Left lung (tissue), 10 donors: ENCODE data around the gene PTBP3. TPM values are rescaled to one million over a fixed set of nuclear protein-coding genes. Genes with fewer than 3 reads are reported as not detected.
A peak's percentile ranks its signal among the peaks of the same experiment; 100 is the strongest.

Source experiments
- ATAC-seq: fragments of 200-7000 bp; cut with Tn5 transposase; one replicate; pipeline ENCODE4 v1.9.1; 2020; ENCODE audit warnings: moderate library complexity
- DNase-seq, 4 donors: peaks; one replicate each; pipeline ENCODE4 v3.0.0-alpha.2; 2013 to 2020
- H3K27ac ChIP-seq, 2 donors: fragments of 200-600 bp; sonication (generic) in 1 of 2; one replicate each; pipeline versions ENCODE4 v1.5.0 to v1.8.0; 2020 to 2021
- H3K27me3 ChIP-seq, 2 donors: fragments of 200-600 bp; sonication (generic) in 1 of 2; one replicate each; pipeline versions ENCODE4 v1.5.0 to v1.8.0; 2020 to 2021
- H3K36me3 ChIP-seq, 2 donors: fragments of 200-600 bp; sonication (generic) in 1 of 2; one replicate each; pipeline versions ENCODE4 v1.5.0 to v1.8.0; 2020 to 2021
- H3K4me1 ChIP-seq, 2 donors: fragments of 200-600 bp; one replicate each; pipeline ENCODE4 v1.8.0; 2021
- H3K4me3 ChIP-seq, 2 donors: fragments of 200-600 bp; sonication (generic) in 1 of 2; one replicate each; pipeline versions ENCODE4 v1.5.0 to v1.8.0; 2020 to 2021; ENCODE audit warnings: mild to moderate bottlenecking in 1 of 2
- H3K9me3 ChIP-seq, 2 donors: fragments of 200-600 bp; sonication (generic) in 1 of 2; one replicate each; pipeline versions ENCODE4 v1.5.0 to v1.8.0; 2020 to 2021
- intact Hi-C, 2 donors: fragments of 100-400 bp; cut with DNase I; formaldehyde crosslinking; loops; one replicate each; pipeline versions ENCODE4 v1.11.2 to v1.14.2; 2022
- polyA plus RNA-seq, 6 donors: library from polyadenylated mRNA; unstranded; fragments of 120-200 nt; gene quantifications; one replicate each; pipeline ENCODE4 v1.2.1, GENCODE V29; 2013; ENCODE audit not compliant: insufficient read length in 6 of 6
- total RNA-seq, 2 donors: library from RNA; stranded (reverse); fragmentation: NEBNext Ultra II Directional; extraction: Animal tissue kit (Norgen Biotek cat#: 25700); gene quantifications; one replicate each; pipeline ENCODE4 v1.2.1, GENCODE V29; 2021
- TF ChIP-seq, protein P1 (sequence below), 2 donors: fragments of 200-600 bp; sonication (generic) in 1 of 2; IDR thresholded peaks; one replicate each; pipeline versions ENCODE4 v1.5.0 to v1.8.0; 2021; ENCODE audit warnings: antibody characterized with exemption in 2 of 2
- donor health status: DM: no; HTN: yes; CAD: no.
- donor health status: DM: no; HTN: no; CAD: no.

PTBP3 gene
- total and polyA plus RNA-seq, 8 donors: 38.9 to 97.0 (median 45.1) TPM

DNA sequence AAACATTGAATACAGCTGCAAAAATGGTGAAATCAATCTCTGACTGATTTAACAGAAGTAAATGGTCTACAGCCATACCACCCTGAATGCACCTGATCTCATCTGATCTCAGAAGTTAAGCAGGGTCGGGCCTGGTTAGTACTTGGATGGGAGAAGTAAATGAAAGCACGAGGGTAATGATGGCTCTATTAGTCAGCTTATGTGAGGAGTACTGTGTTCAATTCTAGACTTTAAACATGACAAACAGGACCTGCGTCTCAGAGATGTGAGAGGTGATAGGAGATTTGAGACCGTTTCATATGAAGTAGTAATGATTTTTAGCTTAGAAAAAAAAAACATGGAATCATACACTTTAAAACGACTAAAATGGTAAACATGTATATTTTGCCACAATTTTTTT lies 81.2 kb downstream of the PTBP3 start:
- intact Hi-C loops: no loop called here
- peaks cover 0 to 15% of the 10 kb centered on the region in 2 donors for H3K4me1 ChIP-seq
- no peak overlapping the region for H3K27ac ChIP-seq
- no peak for ATAC-seq
- H3K9me3 ChIP-seq: no peaks in the 10 kb centered on the region
- H3K36me3 ChIP-seq: peaks cover 0 to 21% of the 10 kb centered on the region in 2 donors
- H3K4me3 ChIP-seq: no peak overlapping the region
- TF ChIP-seq, protein P1, sequence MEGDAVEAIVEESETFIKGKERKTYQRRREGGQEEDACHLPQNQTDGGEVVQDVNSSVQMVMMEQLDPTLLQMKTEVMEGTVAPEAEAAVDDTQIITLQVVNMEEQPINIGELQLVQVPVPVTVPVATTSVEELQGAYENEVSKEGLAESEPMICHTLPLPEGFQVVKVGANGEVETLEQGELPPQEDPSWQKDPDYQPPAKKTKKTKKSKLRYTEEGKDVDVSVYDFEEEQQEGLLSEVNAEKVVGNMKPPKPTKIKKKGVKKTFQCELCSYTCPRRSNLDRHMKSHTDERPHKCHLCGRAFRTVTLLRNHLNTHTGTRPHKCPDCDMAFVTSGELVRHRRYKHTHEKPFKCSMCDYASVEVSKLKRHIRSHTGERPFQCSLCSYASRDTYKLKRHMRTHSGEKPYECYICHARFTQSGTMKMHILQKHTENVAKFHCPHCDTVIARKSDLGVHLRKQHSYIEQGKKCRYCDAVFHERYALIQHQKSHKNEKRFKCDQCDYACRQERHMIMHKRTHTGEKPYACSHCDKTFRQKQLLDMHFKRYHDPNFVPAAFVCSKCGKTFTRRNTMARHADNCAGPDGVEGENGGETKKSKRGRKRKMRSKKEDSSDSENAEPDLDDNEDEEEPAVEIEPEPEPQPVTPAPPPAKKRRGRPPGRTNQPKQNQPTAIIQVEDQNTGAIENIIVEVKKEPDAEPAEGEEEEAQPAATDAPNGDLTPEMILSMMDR (IDR thresholded peaks at IDR 0.05): no peak
- DNase-seq: no peak
- H3K27me3 ChIP-seq: no peaks in the 10 kb centered on the region

DNA sequence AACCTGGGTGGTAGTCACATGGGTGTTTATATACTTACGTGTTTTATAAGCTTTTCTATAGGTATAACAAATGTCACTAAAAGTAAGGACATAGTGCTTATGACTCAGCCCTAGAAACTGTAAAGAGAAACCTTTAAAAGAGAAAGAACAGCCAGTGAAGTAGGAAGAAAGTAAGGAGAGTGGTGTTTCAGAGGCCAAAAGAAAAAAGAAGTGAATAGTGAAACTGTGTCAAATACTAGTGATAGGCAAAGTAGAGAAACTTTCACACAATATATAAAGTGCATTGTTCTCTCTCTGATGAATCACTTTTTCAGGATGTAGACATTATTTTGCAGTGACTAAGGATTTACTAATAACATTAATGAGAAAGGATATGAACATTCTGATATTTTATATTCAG lies 84.1 kb downstream of the PTBP3 start:
- intact Hi-C loops: no loop called here
- Histone ChIP-seq H3K36me3 (peaks cover 0 to 31% of the 10 kb centered on the region in 2 donors), H3K9me3 (no peaks in the 10 kb centered on the region), H3K27ac (peak overlapping the region in 1 of 2 donors; percentile 40), H3K4me3 (no peak overlapping the region), H3K4me1 (peaks cover 0 to 15% of the 10 kb centered on the region in 2 donors), H3K27me3 (no peaks in the 10 kb centered on the region)
- ATAC-seq (peak; percentile 24), DNase-seq (no peak)
- TF ChIP-seq, protein P1 (IDR thresholded peaks at IDR 0.05): no peak

DNA sequence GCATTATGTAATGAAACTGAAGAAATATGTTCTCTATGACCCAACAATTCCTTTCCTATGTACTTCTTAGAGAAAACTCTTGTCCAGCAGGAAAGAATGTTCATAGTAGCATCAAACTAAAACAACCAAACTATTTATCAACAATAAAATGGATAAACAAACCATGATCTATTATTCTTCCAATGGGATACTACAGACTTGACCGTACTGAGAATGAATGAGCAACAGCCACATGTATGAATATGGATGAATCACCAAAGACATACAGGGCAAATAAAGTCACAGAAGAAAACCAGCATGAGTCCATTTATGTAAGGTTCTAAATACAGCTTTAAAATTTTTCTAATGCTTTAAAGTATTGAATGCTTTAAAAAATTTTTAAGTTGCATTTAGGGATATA lies 84.7 kb downstream of the PTBP3 start:
- ATAC-seq (no peak), DNase-seq (no peak)
- Histone ChIP-seq H3K4me3 (no peak overlapping the region), H3K36me3 (peaks cover 0 to 36% of the 10 kb centered on the region in 2 donors), H3K4me1 (peaks cover 0 to 15% of the 10 kb centered on the region in 2 donors), H3K27ac (peak overlapping the region in 1 of 2 donors; percentile 40), H3K9me3 (no peaks in the 10 kb centered on the region), H3K27me3 (no peaks in the 10 kb centered on the region)
- intact Hi-C loops: no loop called here
- TF ChIP-seq, protein P1 (IDR thresholded peaks at IDR 0.05): no peak

DNA sequence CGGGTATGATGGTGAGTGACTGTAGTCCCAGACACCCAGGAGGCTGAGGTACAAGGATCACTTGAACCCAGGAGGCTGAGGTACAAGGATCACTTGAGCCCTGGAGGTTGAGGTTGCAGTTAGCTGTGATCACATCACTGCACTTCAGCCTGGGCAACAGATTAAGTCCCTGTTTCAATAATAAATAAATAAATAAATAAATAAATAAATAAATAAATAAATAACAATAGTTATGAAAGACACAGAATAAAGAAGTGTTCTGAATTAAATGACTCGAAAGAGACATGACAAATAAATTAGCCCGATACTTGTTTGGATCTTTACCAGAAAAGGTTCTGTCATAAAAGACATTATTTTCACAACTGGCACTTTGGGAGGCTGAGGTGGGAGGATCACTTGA lies 86.3 kb downstream of the PTBP3 start:
- peaks cover 0 to 15% of the 10 kb centered on the region in 2 donors for H3K4me1 ChIP-seq
- H3K36me3 ChIP-seq: peaks cover 0 to 33% of the 10 kb centered on the region in 2 donors
- no peaks in the 10 kb centered on the region for H3K9me3 ChIP-seq
- no peak overlapping the region for H3K27ac ChIP-seq
- intact Hi-C loops: no loop called here
- TF ChIP-seq, protein P1 (IDR thresholded peaks at IDR 0.05): no peak
- ATAC-seq (no peak), DNase-seq (no peak)
- H3K4me3 ChIP-seq: no peak overlapping the region
- H3K27me3 ChIP-seq: no peaks in the 10 kb centered on the region

DNA sequence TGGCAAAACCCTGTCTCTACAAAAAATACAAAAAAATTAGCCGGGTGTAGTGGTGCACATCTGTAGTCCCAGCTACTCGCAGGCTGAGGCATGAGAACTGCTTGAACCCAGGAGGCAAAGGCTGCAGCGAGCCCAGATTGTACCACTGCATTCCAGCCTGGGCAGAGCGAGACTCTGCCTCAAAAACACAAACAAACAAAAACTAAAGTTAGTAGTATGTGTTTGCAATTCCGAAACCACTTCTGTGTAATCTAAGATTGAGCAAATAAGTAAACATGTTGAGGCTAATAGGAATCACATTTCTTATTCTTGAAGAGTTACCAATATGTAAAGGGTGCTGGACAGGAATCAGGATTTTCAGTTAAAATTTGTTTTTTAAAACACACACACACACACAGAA lies 88.3 kb downstream of the PTBP3 start:
- no peaks in the 10 kb centered on the region for H3K27me3 ChIP-seq
- no peaks in the 10 kb centered on the region for H3K9me3 ChIP-seq
- H3K36me3 ChIP-seq: peaks cover 0 to 19% of the 10 kb centered on the region in 2 donors
- ATAC-seq: no peak
- no peak for DNase-seq
- H3K4me3 ChIP-seq: no peak overlapping the region
- intact Hi-C loops: no loop called here
- no peak overlapping the region for H3K27ac ChIP-seq
- peaks cover 0 to 15% of the 10 kb centered on the region in 2 donors for H3K4me1 ChIP-seq
- TF ChIP-seq, protein P1 (IDR thresholded peaks at IDR 0.05): no peak
